ENCODE measurements around the gene ANKRA2.
"Not testable (repeated sequence)": the region's sequence is repeated elsewhere in the genome, so short reads cannot be mapped to it uniquely, and the experiment has no call there.

Gene ANKRA2

GRCh38 chr5:73545403-73545779 is 20.0 kb downstream of the ANKRA2 start:
- no peak for DNase-seq (ENCODE audit: low spot score)

DNA sequence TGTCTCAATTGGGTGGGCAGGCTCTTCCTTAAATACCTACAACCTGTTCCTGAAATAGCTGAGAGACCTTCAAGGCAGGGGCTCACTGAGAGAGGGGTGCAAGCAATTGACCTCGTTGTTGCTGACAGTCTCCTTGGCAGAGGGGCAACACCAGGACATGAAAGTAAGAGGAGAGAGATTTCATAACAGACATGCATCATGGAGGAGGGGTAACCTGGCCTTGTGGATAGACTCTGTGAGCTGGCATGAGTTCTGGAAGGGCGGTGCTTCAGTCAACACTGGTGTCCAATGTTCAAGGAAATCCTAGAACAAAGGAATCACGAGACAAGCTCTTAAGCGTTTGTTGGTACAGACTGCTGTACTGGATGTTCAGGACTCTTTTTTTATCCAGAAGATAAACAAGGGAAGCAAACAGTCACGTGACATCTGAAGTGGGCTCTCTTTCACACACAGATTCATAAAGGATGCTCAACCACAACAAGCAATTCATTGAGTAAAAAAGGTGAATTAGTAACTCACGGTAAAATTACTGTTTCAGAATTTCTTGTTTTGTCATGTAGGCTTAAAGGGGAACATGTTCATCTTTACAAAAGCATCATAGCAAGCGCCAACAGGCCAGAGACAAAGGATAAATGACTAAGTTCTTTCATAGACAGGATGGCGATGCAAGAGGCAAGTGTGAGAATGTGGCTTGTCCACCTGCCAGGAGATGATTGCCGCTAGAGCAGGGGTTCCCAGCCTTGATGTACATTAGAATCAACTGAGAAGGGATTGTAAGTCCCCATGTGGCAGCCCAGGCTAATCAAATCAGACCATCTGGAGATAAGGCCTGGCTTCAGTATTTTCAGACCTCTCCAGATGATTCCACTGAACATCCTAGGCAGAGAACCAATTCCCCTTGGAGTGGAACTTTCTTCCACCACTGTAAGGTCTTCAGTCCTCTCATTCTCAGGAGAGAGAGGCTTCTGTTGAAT is 20.7 kb downstream of the ANKRA2 start:
- DNase-seq (ENCODE audit: low spot score), result no peak

DNA sequence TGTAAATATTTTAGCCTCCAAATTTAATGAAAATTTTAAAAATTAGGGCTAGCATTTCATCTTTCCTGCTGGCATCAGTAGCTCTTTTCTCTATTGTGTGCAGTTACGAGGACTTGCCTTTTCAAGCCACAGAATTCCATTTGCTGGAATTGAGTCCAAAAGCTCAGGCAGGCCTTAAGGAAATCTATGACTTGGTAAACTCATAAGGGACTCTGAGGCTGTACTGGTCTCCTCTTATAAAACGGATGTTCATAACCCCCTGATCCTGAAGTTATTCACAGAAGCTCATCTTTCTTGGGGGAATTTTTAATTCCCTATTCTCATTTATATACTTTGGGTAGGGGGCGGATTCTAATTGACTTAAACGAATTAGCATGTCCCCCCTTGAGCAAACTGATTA is 23.4 kb downstream of the ANKRA2 start:
- DNase-seq (ENCODE audit: low spot score), result no peak

DNA sequence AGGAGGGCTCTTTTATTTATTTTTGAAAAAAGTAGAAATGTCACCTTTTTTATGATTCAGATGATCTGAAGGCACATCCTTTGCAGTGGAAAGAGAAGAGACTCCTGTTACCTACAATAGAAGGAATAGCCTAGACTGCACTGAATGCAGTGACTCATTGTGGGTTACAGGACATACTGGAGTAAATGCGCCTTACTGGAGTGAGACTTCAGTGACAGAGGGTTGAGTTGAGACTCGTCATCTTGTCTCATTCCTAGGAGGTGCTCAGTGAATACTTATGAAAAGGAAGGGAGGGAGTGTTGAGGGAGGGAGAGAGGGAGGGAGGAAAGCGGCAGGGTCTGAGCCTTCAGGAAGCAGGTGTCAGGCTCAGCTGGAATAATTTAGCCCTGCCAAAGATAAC is 25.2 kb downstream of the ANKRA2 start:
- no peak for DNase-seq (ENCODE audit: low spot score)

DNA sequence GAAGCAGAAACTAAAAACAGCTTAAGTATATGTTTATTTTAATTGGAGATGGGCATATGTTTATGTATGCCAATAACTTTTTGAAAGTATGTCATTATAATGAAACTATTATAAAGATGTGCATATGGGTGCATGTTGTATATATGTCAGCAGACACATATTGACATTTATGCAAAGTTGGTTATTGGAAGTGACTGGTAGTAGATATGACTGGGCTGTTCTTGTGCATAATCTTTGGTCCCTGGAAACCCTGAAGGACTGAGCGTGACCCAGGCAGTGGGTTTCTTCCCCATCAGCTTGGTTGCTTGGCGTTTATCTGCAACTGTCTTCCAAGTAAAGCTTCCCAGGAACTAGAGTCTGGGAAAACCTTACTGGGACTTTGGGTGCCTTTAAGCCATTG is 25.7 kb downstream of the ANKRA2 start:
- DNase-seq (ENCODE audit: low spot score), result no peak

DNA sequence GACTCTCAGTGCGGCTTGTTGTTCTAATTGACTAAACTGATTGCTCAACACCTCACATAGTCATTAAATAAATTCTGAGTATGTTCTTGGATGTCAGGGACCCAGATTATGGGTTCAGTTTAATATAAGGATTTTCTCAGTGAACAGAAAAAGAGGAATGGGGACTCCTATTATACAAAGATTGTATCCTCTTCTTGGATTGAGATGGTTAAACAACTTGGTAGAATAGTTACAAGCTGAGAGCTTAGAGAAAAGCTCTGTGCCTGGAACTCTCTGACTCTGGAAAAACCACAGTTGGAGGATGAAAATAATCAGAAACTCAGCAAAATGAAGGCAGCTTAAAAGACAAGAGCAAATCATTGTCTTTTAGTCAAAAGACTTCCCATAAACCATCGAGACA is 30.5 kb downstream of the ANKRA2 start:
- DNase-seq (ENCODE audit: low spot score), result no peak

DNA sequence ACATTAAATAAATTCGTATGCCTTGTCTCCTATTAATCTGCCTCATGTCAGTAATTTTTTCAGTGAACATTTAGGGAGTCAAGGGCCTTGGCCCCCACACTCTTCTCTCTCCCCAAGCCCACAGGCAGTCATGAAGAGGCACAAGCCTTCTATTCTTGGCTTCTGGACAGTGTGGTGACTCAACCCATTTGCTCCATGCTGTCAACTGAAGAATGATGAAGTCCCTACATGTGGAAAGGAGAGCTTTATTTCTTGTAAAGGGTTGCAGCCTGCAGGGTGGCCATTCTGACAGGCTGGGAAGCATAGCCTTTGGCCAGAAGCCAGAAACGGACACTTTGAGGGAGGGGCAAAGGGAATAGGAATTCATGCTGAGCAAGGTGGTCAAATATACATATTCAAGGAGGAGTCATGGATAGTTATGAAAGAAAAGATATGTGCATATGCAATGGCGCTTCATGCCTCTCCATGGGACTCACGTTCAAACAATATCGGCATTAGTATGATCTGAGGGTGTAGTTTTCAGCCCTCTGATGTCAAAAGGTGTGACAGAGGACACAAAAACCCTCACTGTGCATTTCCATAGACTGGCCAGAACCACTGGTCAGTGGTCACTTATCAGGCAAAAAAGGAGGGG is 31.3 kb downstream of the ANKRA2 start:
- no peak for DNase-seq (ENCODE audit: low spot score)

DNA sequence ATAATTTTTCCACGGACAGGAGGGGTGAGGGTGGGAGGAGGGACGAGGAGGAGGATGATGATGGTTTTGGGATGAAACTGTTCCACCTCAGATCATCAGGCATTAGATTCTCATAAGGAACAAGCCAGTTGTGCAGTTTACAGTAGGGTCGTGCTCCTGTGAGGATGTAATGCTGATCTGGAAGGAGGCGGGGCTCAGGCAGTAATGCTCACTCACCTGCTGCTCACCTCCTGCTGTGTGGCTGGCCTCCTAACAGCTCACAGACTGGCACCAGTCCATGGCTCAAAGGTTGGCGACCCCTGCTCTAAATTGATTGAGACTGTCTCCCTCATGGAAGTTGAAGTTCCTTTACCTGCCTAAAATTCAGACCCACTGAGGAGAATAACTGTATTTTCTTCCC is 33.2 kb downstream of the ANKRA2 start:
- DNase-seq (ENCODE audit: low spot score), result no peak

DNA sequence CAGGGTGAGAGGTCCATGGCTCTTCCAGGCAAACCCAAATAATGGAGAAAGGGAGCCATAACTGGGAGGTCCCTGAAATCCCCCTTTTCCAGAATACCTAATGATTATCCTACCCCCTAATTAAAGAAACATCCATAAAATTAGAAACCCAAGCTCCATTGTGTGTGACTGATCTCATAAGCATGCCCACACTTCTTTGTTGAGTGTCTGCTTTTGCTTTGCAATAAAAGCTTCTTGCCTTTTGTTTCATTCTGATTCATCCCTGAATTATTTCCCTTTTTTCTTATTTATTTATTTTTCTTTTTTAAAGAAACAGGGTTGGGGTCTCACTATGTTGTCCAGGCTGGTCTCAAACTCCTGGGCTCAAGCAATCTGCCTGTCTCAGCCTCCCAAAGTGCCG is 34.1 kb downstream of the ANKRA2 start:
- DNase-seq (ENCODE audit: low spot score), result no peak

DNA sequence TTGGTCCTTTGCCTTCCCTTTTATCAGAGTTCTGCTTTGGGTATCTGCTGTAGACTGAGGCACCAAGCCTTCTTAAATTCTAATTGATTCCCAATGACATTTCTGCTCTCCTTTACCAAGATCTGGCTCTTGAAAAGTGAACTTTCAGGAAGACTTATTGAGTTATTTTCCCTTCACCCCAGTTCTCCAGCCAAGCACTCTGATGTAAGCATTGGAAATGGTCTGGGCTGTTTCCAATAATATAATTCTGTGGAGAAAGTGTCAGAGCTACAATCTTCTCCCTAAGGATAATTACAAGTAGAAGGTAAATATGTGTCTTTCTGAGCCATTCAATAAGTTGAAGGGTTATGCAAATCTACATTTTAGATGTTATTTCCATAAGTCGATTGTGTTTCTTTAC is 36.4 kb downstream of the ANKRA2 start:
- DNase-seq (ENCODE audit: low spot score), result no peak

GRCh38 chr5:73528248-73528647 is 37.2 kb downstream of the ANKRA2 start:
- DNase-seq (ENCODE audit: low spot score), result no peak

DNA sequence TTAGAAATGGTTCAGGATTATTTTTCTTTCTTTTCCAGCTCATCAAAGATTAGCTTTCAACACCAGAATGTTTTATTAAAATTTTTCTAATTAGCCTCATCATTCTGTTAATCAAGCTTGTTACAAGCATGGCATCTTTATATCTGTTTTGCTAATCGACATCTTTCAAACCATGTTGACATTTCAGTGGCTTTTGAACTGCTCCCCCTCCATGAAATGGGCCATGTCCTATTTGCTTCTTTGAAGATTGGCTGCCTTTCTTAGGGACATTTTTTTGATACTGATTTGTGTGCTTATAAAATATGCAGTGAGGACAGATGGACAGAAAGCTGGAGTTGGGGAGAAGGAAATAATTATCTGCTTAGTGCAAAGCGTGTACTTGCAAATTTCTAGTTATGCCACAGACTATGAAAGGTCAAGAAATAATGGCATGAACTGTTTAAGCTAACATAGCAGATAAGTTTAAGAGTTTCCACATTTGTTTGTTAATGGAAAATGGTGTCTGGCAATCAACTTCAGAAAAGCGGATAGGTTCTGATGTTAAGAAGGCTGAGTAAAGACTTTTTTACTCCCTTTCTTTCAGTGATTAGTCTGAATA is 39.7 kb downstream of the ANKRA2 start:
- DNase-seq (ENCODE audit: low spot score), result no peak

DNA sequence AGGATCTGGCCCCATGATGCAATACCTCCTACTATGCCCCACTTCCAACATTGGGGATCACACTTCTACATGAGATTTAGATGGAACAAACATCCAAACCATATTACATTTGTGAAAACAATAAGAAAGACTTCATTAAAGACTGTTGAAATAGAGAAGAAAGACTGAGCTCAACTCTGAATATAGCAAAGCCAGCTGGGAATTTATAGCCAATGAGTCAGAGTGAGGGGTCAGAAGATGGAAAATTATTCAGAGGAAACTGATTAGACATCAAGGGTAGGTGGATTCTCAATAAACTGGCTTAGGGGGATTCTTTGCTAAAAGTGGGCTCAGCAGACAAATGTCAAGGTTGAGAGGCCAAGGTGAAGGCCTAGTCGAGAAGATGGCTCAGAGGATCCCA is 41.6 kb downstream of the ANKRA2 start:
- DNase-seq (ENCODE audit: low spot score), result no peak

- no peak for DNase-seq (ENCODE audit: low spot score)
Measured at GRCh38 chr5:73522989-73523388, 42.5 kb downstream of the ANKRA2 start.

- peak; percentile 85 for DNase-seq (ENCODE audit: low spot score)
Measured at GRCh38 chr5:73519531-73520283, 45.7 kb downstream of the ANKRA2 start.

- no peak for DNase-seq (ENCODE audit: low spot score)
Measured at GRCh38 chr5:73515232-73515631, 50.2 kb downstream of the ANKRA2 start.

- DNase-seq (ENCODE audit: low spot score), result no peak
Measured at GRCh38 chr5:73514418-73514817, 51.0 kb downstream of the ANKRA2 start.

DNA sequence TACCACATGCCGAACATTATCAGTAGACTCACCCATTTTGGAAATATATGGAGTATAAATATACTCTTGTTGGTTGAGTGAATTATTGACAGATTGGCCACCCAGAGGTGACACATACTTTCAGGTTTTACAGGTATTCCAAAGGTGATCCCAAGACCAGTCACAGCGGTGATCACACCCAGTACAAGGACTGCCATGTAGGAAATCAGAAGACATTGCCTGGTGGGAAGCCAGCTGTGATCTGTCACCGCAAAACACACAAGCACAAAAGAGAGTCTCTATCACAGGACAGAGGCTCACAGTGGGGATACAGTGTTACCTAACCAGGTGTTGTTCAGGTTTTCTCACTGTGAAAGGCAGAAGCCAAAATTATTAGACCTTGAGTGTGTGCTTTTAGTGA is 51.4 kb downstream of the ANKRA2 start:
- no peak for DNase-seq (ENCODE audit: low spot score)

DNA sequence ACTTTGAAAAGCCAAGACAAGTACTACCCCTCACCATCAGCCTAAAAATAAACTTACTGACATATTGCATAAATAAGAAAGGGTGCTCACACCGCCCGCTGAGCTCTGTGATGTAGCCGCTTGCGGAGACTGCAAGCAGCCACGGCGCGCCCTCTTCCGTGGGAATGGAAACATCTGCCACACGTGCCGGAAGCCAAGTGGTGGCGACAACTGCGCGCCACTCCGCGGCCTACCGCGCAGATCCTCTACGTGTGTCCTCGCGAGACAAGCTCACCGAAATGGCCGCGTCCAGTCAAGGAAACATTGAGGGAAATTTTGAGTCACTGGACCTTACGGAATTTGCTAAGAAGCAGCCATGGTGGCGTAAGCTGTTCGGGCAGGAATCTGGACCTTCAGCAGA is 56.9 kb downstream of the ANKRA2 start:
- not testable (repeated sequence) for DNase-seq (ENCODE audit: low spot score)

DNA sequence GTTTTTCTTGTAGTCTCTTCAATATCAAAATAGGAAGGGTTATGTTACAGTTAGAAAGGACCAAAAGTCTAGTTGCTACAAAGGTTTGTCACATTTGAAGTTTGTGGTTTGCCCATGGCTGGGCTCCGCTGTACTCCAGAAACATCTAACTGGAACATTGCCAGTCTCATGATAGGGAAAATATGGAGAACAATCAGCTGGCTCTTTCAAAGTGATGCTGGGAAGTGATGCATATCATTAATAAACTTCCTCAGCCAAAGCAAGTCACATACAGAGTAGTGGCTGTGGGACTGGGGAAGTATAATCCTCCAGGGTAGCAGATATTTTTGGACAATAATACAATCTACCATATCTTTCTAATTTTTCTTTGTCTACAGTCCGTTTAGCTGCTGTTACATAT is 58.4 kb downstream of the ANKRA2 start:
- no peak for DNase-seq (ENCODE audit: low spot score)

DNA sequence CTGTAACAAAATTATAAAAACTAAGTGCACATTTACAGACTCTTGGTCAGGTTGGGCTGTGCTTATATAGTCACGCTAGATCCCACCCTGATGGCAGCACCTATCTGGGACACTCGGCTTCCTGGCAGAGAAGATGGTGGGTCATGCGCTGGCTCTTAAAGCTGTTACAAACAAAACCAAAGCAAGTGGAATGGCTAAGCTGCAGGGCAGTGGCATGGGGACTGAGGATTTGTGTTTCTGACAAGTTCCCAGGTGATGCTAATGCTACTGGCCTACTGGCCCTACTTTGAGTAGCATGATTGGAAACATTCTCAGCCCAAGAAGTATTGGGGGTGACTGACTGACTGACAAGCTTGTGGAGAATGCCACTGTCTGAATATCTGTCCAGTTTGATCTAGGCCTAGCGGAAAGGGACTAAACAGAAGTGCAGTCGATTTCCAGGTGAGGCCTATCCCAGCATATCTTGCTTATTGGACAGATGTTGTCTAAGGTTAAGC is 58.9 kb downstream of the ANKRA2 start:
- no peak for DNase-seq (ENCODE audit: low spot score)
